Mammary epithelial cell (primary cell): Measurements from ENCODE around the gene DSG1.

Source experiments
- EZH2 ChIP-seq: IDR thresholded peaks from 2 replicates; pipeline ENCODE4 v1.6.1; 2012; ENCODE audit warnings: low read length, inconsistent platforms, borderline replicate concordance
- TF ChIP-seq, protein P1 (sequence below), 2 donors: IDR thresholded peaks in 1 of 2; conservative IDR thresholded peaks in 1 of 2; 2 replicates each; pipeline ENCODE4 v1.5.1; 2011 to 2012; ENCODE audit warnings: inconsistent platforms in 2 of 2, low read length in 2 of 2, mild to moderate bottlenecking in 2 of 2, control low read depth in 1 of 2, low read depth in 1 of 2; ENCODE audit not compliant: insufficient read depth in 1 of 2; ENCODE audit errors: extremely low read depth in 1 of 2

DNA sequence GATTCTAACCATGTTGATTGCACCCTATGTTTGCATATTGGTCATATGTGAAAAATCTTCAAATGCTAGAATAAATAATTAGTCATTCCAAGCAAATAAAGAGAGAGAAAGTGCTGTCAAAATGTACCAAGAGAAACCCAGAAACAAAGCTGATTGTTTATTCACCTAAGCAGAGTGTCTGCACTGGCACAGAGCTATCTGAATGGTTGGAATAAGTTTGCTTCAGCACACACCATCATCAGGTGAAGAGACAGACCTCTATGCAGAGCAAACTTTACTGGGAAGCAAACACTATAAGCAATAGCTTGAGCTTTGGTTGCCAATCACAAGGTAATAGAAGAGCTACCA lies 84.0 kb downstream of the DSG1 start:
- TF ChIP-seq, protein P1, sequence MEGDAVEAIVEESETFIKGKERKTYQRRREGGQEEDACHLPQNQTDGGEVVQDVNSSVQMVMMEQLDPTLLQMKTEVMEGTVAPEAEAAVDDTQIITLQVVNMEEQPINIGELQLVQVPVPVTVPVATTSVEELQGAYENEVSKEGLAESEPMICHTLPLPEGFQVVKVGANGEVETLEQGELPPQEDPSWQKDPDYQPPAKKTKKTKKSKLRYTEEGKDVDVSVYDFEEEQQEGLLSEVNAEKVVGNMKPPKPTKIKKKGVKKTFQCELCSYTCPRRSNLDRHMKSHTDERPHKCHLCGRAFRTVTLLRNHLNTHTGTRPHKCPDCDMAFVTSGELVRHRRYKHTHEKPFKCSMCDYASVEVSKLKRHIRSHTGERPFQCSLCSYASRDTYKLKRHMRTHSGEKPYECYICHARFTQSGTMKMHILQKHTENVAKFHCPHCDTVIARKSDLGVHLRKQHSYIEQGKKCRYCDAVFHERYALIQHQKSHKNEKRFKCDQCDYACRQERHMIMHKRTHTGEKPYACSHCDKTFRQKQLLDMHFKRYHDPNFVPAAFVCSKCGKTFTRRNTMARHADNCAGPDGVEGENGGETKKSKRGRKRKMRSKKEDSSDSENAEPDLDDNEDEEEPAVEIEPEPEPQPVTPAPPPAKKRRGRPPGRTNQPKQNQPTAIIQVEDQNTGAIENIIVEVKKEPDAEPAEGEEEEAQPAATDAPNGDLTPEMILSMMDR (conservative IDR thresholded peaks at IDR 0.05 in 1 of 2, IDR thresholded peaks at IDR 0.05 in 1 of 2; ENCODE audit: extremely low read depth in 1 of 2, insufficient read depth in 1 of 2, low read depth in 1 of 2, low read length in 2 of 2) = no peak
- TF ChIP-seq EZH2 = no peak
